Inferior parietal cortex (tissue), 1 donor: Measurements from ENCODE around the gene OSGIN1.

Experiments used
- DNase-seq: peaks from one replicate; pipeline ENCODE4 v3.0.0-alpha.2; 2016; ENCODE audit errors: extremely low spot score

OSGIN1 gene

GRCh38 chr16:84001726-84002125 lies 48.7 kb downstream of the OSGIN1 start:
- DNase-seq = no peak

GRCh38 chr16:84003038-84003437 lies 50.0 kb downstream of the OSGIN1 start:
- DNase-seq = no peak

GRCh38 chr16:84004442-84004841 lies 51.4 kb downstream of the OSGIN1 start:
- no peak for DNase-seq

GRCh38 chr16:84005391-84005790 lies 52.4 kb downstream of the OSGIN1 start:
- no peak for DNase-seq

- DNase-seq = no peak
These were observed 54.5 kb downstream of the OSGIN1 start for GRCh38 chr16:84007520-84007919.

- DNase-seq = no peak
These were observed 54.9 kb downstream of the OSGIN1 start for GRCh38 chr16:84007965-84008364.

- no peak for DNase-seq
These were observed 56.2 kb downstream of the OSGIN1 start for GRCh38 chr16:84009282-84009681.

- DNase-seq = peak; percentile 69
These were observed 60.9 kb downstream of the OSGIN1 start for GRCh38 chr16:84013787-84014569.

- DNase-seq = no peak
These were observed 61.7 kb downstream of the OSGIN1 start for GRCh38 chr16:84014570-84015327.

GRCh38 chr16:84015399-84015798 lies 62.4 kb downstream of the OSGIN1 start:
- DNase-seq = no peak
